PC-3 (cell line): ENCODE data around the gene PVRIG.
"Not testable (repeated sequence)": the region's sequence is repeated elsewhere in the genome, so short reads cannot be mapped to it uniquely, and the experiment has no call there.

Experiments used
- EZH2 ChIP-seq: fragments of 300-600 bp; sonication (generic); IDR thresholded peaks from one replicate; pipeline ENCODE4 v1.6.1; 2017; ENCODE audit warnings: antibody characterized with exemption, mild to moderate bottlenecking, low read length; ENCODE audit not compliant: unreplicated experiment
- EZH2phosphoT487 ChIP-seq: fragments of 300-600 bp; sonication (generic); IDR thresholded peaks from 2 replicates; pipeline ENCODE4 v1.6.1; 2018; ENCODE audit warnings: mild to moderate bottlenecking, antibody characterized with exemption, low read length, borderline replicate concordance
- TF ChIP-seq, protein P1 (sequence below): fragments of 300-600 bp; sonication (generic); conservative IDR thresholded peaks from 2 replicates; pipeline ENCODE4 v1.5.1; 2017; ENCODE audit warnings: antibody characterized with exemption, low read depth, mild to moderate bottlenecking, low read length

DNA sequence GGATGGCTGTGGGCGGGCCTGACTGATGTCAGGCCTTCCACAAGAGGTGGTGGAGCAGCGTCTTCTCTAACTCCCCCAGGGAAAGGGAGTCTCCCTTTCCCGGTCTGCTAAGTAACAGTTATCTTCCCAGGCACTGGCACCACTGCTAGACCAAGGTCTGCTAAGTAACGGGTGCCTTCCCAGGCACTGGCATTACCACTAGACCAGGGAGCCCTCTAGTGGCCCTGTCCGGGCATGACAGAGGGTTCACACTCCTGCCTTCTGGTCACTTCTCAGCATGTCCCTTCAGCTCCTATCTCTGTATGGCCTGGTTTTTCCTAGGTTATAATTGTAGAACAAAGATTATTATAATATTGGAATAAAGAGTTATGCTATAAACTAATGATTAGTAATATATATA is 1.8 kb upstream of the PVRIG start:
- TF ChIP-seq, protein P1, sequence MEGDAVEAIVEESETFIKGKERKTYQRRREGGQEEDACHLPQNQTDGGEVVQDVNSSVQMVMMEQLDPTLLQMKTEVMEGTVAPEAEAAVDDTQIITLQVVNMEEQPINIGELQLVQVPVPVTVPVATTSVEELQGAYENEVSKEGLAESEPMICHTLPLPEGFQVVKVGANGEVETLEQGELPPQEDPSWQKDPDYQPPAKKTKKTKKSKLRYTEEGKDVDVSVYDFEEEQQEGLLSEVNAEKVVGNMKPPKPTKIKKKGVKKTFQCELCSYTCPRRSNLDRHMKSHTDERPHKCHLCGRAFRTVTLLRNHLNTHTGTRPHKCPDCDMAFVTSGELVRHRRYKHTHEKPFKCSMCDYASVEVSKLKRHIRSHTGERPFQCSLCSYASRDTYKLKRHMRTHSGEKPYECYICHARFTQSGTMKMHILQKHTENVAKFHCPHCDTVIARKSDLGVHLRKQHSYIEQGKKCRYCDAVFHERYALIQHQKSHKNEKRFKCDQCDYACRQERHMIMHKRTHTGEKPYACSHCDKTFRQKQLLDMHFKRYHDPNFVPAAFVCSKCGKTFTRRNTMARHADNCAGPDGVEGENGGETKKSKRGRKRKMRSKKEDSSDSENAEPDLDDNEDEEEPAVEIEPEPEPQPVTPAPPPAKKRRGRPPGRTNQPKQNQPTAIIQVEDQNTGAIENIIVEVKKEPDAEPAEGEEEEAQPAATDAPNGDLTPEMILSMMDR = 0 out of 2 replicates have a peak, but pooled peaks have one; percentile 21
- not testable (repeated sequence) for TF ChIP-seq EZH2, EZH2phosphoT487
